Stimulated activated CD8-positive, alpha-beta memory T cell treated with anti-CD3 and anti-CD28 coated beads, Interleukin-2, amount 100 ng/mL, for 48 hours (primary cell): ENCODE measurements around the gene RARG.

Experiments
- DNase-seq, 2 donors: peaks; one replicate each; pipeline ENCODE4 v3.0.0-alpha.2; 2020; ENCODE audit warnings: low read depth in 2 of 2

RARG gene

DNA sequence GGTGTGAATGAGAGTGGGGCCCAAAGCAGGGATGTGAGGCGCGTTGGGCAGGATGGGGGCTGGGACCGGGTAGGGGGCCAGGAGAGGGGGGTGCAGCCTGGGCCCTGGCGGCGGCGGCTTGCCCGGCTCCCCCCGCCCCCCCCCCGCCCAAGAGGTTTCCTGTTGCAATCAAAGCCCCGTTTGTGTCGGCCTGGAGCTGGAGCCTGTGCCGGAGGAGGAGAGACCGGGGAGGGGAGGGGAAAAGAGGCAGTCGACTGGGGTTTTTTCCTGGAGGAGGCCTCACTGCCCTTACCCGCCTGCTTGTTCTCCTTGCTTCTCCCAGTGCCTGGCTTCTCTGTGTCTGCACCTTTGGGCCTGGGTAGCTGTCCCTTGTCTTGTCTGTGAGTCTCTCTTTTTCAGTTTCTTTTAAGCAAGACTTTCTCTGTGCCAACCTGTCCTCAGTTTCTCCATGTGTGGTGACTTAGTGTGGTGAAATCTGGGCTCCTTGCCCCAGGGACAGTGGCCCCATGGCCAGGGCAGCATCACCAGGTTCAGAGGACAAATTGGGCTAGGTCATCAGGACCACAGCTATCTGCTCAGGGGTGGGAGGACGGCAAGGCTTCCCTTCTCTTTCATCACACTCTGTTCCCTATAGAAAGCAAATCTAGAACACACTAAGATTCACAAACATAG is 8.5 kb downstream of the RARG start:
- DNase-seq, result no peak

DNA sequence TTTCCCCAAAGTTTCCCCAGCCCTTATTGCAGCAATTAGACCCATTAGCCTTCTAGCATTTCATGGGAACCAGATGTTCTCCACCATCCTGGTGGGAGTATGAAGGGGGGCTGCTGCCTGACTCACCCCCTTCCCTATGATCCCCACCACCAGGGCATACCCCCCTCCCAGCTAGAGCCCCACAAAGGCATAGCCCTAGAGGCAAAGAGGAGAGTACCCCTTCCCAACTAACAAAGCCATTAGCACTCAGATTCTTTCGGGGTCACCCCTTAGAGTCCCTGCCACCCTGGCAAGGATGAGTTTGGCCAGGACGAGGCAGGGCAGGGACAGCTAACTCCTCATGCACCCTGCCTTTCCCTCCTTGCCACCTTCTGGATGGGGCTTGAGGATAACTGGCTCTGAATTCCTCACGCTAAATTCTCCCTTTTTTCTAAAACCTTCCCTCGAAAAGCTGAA is 9.2 kb downstream of the RARG start:
- DNase-seq, result no peak

DNA sequence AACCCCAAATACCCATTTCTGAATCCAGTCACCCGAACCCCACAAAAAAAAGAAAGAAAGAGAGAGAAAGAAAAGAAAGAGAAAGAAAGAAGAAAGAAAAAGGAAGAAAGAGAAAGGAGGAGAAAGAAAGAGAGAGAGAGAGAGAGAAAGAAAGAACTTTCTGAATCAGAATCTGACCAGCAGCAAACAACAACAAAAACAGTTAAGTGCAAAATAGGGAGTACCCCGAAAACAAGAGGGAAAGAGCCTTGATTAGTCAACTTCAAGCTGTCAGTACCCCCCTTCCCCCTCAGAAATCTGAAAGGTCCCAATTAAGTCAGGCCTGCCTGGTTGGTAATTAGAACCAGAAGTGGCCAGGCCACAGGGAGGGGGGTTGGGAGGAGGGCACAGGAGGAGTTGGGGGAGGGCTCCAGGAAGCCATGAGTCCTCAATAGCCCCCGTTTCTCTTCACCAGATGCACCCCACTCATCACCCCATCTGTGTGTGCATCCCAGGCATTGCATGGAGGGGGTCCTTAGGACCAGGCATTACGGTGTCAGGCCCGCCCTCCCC is 9.8 kb downstream of the RARG start:
- no peak for DNase-seq

DNA sequence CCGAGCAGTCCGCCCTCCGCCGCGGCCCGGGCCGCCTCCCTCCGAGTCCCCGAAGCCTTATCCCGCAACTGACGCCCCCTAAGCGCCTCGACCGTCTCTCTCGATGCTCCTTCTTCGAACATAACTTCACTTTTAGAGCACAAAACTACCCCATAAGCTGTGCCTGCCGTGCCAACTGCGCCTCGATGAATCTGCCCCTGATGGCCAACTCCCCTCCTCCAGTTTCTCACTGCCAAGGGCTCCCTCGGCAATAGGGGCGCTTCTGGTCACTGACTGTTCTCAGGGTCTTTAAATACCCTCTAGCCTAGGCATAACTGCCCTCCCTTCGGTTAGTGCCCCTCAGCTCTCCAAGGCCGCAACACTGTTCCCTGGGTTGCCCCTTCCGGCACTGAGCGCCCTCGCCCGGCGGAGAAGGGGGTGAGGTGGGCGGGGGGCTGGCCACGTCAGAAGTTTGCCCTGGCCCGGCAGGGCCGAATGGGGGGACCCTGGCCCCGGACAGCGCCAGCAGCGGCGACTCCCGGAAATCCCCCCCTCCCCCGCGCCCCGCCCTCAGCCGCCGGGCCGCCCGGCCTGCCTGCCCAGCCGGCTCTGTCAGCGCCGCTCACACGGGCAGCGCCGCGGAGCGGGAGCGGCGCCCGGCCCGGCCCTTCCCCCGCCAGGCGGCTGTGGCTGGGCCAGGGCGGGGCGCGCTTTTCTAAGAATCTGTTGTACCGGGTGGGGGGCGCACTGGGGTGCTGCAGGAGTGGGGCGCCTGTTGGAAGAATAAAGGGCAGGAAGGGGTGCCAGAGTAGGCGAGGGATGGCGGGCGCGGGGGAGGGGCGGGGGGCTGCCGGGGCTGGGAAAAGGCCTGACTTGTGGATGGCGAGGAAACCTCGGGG is 10.6 kb downstream of the RARG start:
- DNase-seq, result peak in 1 of 2 donors; percentile 41

DNA sequence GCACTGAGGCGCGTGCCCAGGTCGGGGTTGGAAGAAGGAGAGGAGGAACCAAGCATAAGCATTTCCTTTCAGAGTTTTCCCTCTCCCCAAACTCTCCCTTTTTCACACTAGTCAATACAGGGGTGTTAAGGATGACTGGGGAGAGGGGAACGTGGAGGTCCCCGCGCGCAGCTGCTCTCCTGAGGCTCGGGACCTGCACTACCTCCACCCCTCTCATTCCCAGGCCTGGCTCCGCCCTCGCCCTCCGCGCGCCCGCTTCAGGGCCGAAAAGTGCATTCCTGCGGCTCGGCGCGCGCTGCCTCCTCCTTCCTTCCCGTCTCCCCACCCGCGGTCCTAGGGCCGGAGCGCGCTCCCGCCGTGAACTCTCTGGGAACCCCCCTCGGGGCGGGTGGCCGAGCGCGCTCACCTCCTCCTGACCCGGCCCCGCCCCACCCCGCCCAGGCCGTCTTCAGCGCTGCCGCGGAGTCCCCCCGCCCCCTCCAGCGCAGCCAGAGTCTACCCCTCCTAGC is 11.3 kb downstream of the RARG start:
- DNase-seq, result peak; percentile 81 to 87

DNA sequence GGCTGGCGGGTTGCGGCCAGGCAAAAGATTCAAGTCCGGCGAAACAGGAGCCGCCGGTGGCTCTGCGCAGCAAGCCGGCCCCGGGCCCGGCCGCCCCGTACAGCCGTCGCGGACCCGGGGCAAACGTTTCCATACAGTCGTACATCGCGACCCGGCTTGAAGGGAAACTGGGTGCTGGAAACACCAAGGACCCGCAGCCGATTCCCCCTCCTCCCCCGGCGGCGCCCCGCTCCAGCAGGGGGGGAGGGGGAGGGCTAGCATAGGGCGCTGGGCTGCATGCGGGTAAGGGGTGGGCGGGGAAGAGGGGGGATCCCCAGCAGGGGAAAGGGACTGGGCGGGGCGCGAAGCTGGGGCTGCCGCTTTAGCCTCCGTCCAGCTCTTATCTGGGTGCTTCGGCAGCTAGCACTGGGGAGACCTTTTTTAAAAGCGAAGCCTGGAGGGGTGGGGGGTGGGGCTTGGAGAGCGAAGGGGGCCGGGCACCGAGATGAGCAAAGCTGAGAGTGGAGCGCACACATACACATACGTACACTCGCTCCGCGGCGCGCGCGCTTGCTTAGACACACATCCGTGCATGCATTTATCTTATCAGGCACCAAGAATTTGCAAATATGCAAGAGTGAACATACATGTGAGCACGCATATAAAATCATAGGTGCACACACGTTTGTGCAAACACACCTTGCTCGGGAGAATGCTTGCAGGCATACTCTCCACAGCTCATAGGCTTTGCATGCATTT is 11.9 kb downstream of the RARG start:
- DNase-seq, result peak; percentile 70 to 77

DNA sequence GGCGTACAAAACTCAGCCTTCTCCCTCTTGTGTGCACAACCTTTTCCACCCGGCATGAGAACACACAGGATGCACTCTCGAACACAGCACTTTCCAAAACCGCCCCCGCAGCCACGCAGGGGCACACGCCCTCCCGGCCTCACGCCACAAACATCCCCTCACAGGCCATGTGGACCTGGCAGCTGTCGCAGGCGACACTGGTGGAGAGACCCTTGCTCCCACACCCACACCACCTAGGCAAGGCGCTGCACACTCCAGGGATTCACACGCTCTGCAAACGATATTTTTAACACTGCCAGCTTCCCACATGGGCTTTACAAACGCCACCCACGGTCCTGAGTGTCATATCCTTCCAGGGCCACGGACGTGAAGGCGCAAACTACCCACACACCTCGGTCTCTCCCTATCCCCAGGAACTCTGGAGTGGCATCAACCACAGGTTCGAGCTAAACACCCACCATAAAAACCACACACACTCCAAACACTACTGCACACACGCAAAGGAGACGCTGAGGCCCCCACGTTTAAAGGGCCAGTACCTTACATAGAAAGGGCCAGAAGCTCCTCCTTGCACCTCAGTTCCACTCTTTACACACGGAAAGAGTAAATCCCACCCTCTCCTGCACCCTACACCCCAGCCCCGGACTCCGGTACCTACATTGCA is 12.6 kb downstream of the RARG start:
- DNase-seq, result peak; percentile 67 to 77

DNA sequence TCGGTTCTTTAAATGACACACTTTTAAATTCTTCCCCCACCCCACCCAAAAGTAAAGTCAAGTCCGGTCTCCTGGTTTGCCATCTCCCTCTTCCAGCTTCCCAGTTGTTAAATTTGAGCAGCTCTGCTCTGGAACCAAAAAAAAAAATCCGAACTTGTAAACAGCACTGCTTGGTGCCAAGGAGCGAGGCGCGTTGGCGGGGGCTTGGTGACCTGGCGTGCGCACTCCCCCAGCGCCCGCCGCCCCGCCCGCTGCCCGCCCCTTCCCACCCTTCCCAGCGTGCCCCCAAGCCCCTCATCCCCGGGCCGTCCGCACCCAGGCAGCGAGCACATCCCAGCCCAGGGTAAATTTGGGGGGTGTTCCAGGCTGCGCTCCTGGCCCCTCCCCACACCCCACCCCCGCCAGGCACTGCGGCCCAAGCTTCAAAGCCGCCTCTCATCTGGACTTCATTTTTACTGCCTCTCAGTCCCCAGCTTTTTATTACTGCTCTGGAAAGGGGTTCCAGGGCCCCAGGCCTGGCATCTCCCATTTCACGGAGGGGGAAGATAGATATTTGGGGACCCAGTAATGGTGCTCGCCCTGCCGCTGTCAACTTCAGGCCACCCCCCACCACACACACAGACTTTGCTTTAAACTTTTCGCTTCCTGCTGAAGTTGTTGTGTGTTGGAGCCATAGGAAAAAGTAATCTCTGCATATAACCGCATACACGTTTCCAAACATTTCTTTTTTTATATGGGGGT is 13.3 kb downstream of the RARG start:
- DNase-seq, result no peak

DNA sequence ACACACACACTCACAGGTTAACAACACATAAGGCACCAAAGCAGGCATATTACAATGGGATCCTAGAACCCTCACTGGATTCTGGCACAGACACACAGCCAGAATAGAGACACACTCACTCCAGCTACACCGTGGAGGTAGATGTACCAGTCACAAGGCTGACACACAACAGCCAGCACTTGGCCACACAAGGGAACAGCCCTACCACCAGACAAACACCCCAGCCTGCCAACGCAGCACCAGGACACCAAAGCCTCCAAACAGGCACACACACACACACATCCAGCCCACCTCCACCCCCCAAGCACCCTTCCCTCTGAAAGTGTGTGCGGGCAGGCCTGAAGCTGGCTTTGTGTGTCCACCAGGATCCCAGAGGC is 14.1 kb downstream of the RARG start:
- DNase-seq, result no peak

DNA sequence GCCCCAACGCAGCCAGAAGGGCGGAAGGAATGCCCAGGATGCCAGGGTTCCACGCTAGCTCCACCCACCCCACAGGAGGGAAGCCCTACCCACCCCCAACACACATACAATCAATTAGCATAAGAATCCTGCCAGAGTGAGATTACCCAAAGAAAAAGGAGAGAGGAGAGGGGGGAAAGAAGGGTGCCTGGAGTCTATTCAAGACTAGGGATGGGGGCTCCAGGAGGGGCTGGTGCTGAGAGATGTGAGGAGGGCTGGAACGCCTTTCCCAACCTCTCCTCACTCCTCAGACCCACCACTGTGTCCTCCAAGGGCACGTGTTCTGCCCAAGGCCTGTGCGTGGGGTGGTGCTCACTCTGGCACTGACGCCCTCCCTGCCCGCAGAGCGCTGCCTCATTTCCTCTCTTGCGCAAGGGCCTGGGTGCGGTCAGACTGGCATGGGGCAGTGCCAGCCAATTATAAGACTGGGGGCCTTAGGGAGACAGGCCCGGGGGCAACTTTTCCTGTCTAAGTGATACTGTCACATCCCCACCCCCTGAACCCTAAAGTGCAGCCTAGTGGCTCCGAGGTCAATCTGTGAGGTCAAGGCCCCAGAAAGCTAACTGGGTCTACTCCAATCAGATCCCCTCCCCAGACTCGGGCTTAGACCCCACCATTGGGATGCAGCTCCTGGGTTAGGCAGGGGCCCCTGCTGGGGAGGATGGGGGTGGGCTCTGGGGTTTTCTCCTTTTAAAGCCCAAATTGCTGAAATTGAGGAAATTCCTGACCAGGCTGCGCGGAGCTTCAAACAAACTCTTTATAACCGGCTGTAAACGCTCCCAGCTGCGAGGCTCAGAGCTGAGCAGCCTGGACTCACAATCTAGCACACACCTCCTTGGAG is 14.7 kb downstream of the RARG start:
- DNase-seq, result peak; percentile 36 to 57

DNA sequence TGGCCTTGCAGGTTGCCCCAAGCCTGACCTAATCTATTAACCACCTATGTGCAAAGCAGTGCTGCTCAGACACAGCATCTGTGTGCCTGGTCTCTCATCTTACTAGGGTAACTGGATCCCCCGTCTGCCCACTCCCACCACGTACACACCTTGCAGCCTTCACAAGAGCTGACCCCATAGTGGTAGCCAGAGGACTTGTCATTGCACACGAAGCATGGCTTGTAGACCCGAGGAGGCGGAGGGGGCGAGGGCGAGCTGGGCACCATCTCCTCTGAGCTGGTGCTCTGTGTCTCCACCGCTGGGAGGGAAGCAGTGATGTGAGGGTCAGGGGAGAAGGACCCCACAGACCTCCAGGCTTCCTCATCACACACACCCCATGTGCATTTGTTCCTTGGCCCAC is 16.5 kb downstream of the RARG start:
- DNase-seq, result no peak

DNA sequence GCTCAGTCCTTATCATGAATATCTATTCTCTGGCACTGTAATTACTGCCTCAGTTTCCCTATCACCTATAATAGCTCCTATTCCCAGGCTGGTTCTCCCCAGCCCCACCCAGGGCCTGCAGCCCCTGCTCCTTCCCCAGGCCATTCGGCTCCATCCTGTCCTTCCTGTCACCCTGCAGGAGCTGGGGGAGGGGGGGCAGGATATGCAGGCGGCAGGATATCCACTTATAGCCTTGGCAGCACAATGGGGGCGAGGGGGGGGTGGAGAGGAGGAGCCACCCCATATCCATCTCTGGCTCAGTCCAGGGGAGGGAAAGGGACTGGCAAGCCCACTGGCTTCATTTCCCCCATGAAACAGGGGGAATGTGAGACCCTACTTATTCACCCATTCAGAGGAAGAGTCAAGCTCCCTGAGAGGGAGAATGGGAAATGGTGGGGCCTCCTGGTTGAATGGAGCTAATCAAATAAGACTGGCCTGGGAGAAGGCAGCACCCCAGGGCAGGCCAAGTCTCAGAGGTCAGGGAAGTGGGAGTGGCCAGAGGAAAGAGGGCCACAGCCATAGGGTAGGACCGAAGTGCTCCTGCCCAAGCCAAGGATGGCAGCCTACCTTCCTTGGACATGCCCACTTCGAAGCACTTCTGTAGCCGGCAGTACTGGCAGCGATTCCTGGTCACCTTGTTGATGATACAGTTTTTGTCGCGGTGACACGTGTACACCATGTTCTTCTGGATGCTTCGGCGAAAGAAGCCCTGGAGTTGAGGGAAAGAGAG is 17.1 kb downstream of the RARG start:
- DNase-seq, result no peak

DNA sequence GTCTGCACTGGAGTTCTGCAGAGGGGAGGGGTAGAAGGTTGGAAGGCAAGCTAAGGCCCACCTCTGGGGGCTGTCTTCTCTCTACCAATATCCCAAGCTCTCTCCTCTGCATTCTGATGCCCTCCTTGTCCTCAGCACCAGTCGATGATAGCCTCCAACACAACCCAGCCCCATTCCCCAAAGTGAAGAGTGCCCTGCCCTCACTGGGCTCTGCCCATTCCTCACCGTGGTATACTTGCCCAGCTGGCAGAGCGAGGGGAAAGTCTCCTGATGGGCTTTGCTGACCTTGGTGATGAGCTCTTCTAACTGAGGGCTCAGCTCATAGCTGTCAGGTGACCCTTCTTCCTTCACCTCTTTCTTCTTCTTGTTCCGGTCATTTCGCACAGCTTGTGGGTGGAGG is 17.8 kb downstream of the RARG start:
- DNase-seq, result no peak

DNA sequence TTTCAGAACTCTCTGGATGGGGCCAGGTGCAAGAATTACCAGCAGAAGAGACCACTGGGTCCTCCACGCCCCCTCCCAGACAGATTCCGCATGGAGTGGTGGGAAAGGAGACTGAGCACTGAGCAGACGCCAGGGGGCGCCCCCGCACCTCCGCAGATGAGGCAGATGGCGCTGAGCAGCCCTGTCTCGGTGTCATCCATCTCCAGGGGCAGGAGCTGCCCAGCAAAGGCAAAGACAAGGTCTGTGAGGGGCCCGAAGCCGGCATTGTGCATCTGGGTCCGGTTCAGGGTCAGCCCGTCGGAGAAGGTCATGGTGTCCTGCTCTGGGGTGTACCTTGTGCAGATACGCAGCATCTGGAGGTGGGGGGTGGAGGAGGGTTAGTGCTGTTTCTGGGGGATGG is 18.7 kb downstream of the RARG start:
- peak; percentile 75 to 76 for DNase-seq

DNA sequence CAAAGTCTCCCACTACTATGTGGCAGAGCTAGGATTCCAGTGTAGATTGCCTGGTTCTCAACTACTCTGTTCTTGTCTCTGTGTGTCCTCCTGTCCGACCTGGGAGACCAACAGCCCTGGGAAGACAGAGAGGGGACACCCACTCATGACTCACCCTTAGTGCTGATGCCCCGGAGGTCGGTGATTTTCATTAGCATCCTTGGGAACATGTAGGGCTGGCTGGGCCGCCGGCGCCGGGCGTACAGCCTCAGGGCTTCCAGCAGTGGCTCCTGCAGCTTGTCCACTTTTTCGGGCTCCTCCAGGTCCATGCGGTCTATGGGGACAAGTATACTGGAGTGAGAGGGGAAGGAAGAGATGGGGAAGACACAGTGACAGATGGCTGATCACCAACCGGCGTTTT is 19.1 kb downstream of the RARG start:
- no peak for DNase-seq

DNA sequence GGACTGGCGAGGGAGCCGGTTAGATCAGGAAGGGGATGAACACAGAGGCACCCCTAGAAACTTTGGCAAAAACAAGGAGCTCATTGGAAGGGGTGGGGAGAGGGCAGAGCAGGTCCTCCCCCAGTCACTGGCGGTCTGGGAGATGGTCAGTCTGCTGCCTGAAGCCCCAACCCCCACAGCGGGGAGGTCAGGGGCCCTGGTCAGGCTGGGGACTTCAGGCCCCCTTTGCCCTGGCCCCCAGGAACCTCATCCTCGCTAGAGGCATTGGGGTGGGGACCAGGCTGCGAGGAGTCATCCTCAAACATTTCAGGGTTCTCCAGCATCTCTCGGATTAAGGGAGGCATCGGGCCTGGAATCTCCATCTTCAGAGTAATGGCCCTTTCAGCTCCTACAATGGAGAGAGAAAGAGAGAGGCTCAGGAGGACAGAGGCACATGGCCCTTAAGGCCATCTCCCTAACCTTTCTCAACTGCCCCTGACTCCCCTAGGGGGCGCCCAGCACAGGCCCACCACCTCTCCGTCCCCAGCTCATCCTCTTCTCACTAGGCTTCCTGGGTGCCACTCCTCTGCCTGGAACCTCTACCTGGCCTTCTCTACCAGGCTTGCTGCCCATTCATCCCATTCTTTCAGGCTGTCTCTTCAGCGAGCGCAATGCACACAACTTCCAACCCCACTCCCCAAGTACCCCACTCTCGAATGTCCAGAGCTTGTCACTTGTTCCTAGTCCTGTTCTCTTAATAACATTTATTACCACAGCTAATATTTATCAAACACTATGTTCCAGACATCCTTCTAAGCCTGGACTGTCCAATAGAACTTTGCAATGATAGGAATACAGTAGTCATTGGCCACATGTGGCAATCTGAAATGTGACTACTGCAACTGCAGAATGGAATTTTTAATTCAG is 20.3 kb downstream of the RARG start:
- no peak for DNase-seq

DNA sequence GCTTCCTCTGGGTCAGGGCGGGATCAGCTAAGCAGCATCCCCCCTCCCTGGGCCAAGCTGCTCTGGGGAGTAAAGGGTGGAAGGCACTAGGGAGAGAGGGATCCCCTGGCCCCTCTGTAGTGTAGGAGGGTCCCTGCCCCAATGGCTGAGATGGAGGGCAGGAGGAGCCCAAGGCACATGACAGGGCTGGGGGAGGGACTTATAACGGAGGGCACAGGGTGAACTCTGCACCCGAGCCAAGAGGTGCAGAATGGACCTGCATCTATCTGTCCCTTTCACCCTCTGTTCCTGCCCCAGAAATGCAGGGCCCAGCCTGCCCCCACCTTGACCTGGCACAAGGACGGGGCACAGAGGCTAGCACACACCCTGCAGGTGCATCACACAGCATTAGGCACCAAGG is 21.2 kb downstream of the RARG start:
- DNase-seq, result no peak

DNA sequence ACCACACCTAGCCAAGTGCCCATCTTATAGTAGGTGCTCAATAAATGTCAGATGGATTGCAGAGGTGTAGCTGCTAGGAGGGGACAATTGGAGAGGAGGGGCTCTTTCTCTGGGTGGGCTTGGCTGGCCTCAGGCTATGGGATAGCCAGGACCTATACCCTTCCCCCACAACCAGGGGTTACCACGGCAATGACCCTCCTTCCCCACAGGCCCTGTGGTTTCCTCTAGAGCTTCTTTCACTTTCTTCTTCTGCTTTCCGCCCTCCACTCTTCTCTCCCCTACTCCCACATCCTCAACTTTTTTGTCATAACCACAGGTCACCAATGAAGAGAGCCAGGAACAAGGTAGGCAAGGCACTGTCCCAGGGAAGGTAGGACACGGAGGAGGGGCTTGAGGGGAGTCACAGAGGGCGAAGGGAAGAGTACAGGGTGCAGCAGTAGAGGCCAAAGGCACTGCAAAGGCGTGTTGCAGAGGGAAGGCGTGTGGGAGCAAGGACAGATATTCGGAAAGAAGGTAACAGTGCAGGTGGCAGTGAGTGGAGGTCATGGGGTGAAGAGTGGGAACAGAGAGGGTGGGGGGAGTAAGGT is 23.0 kb downstream of the RARG start:
- DNase-seq, result no peak
